Naive B cell (primary cell): Measurements from ENCODE around the gene RALGPS2. TPM values are rescaled to one million over a fixed set of nuclear protein-coding genes. Genes with fewer than 3 reads are reported as not detected.

Experiments used
- ATAC-seq, 2 donors: fragments of 150-1000 bp; cut with Tn5 transposase; 2 replicates each; pipeline ENCODE4 v1.10.0; 2021; ENCODE audit warnings: low read depth in 2 of 2, mild to moderate bottlenecking in 2 of 2, moderate library complexity in 2 of 2
- DNase-seq: peaks from one replicate; pipeline ENCODE4 v3.0.0; 2022
- H3K27ac Mint-ChIP-seq, 6 donors: one replicate each; pipeline ENCODE4 v1.8.0; 2020 to 2022; ENCODE audit warnings: mild to moderate bottlenecking in 6 of 6, mixed read lengths in 6 of 6, moderate library complexity in 5 of 6, inconsistent platforms in 2 of 6
- H3K27me3 Mint-ChIP-seq, 3 donors: one replicate each; pipeline ENCODE4 v1.8.0; 2021 to 2022; ENCODE audit warnings: mixed read lengths in 3 of 3, mild to moderate bottlenecking in 1 of 3
- H3K36me3 Mint-ChIP-seq, 2 donors: one replicate each; pipeline ENCODE4 v1.8.0; 2020 to 2022; ENCODE audit warnings: mixed read lengths in 2 of 2, inconsistent platforms in 1 of 2, mild to moderate bottlenecking in 1 of 2
- H3K4me1 Mint-ChIP-seq, 3 donors: one replicate each; pipeline ENCODE4 v1.8.0; 2020 to 2022; ENCODE audit warnings: mixed read lengths in 3 of 3, inconsistent platforms in 1 of 3, mild to moderate bottlenecking in 1 of 3, moderate library complexity in 1 of 3
- H3K4me3 Mint-ChIP-seq, 8 donors: one replicate each; pipeline ENCODE4 v1.8.0; 2020 to 2022; ENCODE audit warnings: mild to moderate bottlenecking in 8 of 8, mixed read lengths in 8 of 8, moderate library complexity in 8 of 8, inconsistent platforms in 2 of 8
- H3K9me3 Mint-ChIP-seq, 7 donors: one replicate each; pipeline ENCODE4 v1.8.0; 2020 to 2022; ENCODE audit warnings: mixed read lengths in 7 of 7, mild to moderate bottlenecking in 5 of 7, inconsistent platforms in 2 of 7, moderate library complexity in 1 of 7
- polyA plus RNA-seq, 6 donors: library from polyadenylated mRNA; unstranded; fragments of 300-500 nt; fragmentation: Illumina TruSeq; gene quantifications; one replicate each; pipeline ENCODE4 v1.2.3, GENCODE V29; 2021; ENCODE audit warnings: low read depth in 6 of 6

RALGPS2 gene
- polyA plus RNA-seq, 6 donors from 2014 or later: 90.9 to 349 (median 298) TPM

DNA sequence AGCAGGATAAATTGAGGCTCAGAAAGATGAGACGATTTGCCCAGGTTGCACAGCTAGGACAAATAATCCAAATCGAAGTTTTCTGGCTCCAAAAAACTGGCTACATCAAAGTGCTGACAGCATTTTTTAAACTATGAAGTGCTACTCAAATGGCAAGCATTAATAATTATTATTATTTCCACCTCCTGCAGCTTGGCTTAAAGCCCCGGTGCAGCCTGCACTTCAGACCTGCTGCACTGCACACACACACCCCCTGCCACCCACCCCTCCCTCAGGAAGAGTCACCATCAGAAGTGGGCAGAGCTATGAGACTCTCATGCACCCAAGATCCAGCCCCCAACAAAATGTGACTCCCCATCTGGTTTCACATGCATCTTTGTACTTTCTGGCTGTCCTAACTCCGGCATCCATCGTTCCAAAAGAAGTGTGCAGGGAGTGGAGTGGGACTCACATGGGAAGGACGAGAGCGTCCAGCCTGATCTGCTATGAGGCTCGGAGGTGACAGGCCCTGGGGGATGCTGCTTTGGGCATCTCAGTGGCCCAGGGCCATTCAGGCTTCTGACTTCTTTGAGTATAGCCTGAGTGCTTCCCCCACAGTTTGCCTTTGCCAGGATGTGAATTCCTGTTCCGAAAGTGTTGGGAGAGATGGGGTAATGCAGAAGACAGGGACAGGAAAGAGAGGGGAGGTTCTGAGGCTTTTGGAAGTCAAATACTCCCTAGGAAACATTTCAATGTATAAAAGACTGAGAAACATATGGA lies 235.6 kb downstream of the RALGPS2 start:
- no peak overlapping the region for H3K27ac Mint-ChIP-seq

GRCh38 chr1:178961331-178961730 lies 236.3 kb downstream of the RALGPS2 start:
- Mint-ChIP-seq H3K27ac (no peak overlapping the region), H3K36me3 (no peaks in the 10 kb centered on the region), H3K27me3 (peaks cover 0 to 8% (median 0%) of the 10 kb centered on the region in 3 donors), H3K9me3 (peaks cover 0 to 7% (median 0%) of the 10 kb centered on the region in 7 donors), H3K4me1 (peaks cover 0 to 9% (median 0%) of the 10 kb centered on the region in 3 donors), H3K4me3 (no peak overlapping the region)
- ATAC-seq (no peak), DNase-seq (no peak)

More for the DNA sequence above, 235.6 kb downstream of the RALGPS2 start:
- Mint-ChIP-seq H3K9me3 (peaks cover 0 to 7% (median 0%) of the 10 kb centered on the region in 7 donors), H3K27me3 (peaks cover 3 to 7% (median 6%) of the 10 kb centered on the region in 3 donors), H3K36me3 (no peaks in the 10 kb centered on the region), H3K4me3 (peak overlapping the region in 1 of 8 donors; percentile 70), H3K4me1 (peaks cover 0 to 5% (median 0%) of the 10 kb centered on the region in 3 donors)
- DNase-seq (no peak), ATAC-seq (no peak)

DNA sequence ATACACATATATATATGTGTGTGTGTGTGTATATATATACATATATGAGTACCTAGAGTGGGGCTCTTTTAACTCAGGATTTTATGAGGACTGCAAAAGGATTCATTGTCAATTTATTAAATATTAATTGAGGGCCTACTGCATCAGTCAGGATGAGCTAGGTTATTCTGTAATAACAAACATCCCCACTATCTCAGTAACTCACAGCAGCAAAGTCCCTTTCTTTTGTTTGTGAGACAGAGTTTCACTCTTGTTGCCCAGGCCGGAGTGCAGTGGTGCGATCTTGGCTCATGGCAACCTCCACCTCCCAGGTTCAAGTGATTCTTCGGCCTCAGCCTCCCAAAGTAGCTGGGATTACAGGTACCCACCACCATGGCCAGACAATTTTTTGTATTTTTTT lies 236.8 kb downstream of the RALGPS2 start:
- Mint-ChIP-seq H3K9me3 (peaks cover 0 to 7% (median 0%) of the 10 kb centered on the region in 7 donors), H3K27me3 (peaks cover 0 to 8% (median 0%) of the 10 kb centered on the region in 3 donors), H3K27ac (no peak overlapping the region), H3K36me3 (no peaks in the 10 kb centered on the region), H3K4me1 (peaks cover 0 to 11% (median 0%) of the 10 kb centered on the region in 3 donors), H3K4me3 (no peak overlapping the region)
- DNase-seq (no peak), ATAC-seq (no peak)

- no peak for DNase-seq
- ATAC-seq: no peak
These were observed 238.0 kb downstream of the RALGPS2 start for GRCh38 chr1:178962853-178963711.

GRCh38 chr1:178964469-178965330 lies 239.7 kb downstream of the RALGPS2 start:
- no peak overlapping the region for H3K4me3 Mint-ChIP-seq
- DNase-seq: no peak
- H3K4me1 Mint-ChIP-seq: peaks cover 0 to 10% (median 0%) of the 10 kb centered on the region in 3 donors
- peaks cover 0 to 6% (median 0%) of the 10 kb centered on the region in 7 donors for H3K9me3 Mint-ChIP-seq
- H3K27ac Mint-ChIP-seq: peak overlapping the region in 1 of 6 donors; percentile 77
- peaks cover 12 to 16% (median 13%) of the 10 kb centered on the region in 3 donors for H3K27me3 Mint-ChIP-seq
- H3K36me3 Mint-ChIP-seq: peaks cover 0 to 12% of the 10 kb centered on the region in 2 donors
- ATAC-seq: no peak

More at GRCh38 chr1:178962853-178963711, 238.0 kb downstream of the RALGPS2 start:
- Mint-ChIP-seq H3K9me3 (peaks cover 0 to 8% (median 0%) of the 10 kb centered on the region in 7 donors), H3K27me3 (peaks cover under 1 to 8% (median 7%) of the 10 kb centered on the region in 3 donors), H3K4me1 (peaks cover 0 to 11% (median 0%) of the 10 kb centered on the region in 3 donors), H3K36me3 (no peaks in the 10 kb centered on the region), H3K4me3 (no peak overlapping the region), H3K27ac (peak overlapping the region in 1 of 6 donors; percentile 93)

DNA sequence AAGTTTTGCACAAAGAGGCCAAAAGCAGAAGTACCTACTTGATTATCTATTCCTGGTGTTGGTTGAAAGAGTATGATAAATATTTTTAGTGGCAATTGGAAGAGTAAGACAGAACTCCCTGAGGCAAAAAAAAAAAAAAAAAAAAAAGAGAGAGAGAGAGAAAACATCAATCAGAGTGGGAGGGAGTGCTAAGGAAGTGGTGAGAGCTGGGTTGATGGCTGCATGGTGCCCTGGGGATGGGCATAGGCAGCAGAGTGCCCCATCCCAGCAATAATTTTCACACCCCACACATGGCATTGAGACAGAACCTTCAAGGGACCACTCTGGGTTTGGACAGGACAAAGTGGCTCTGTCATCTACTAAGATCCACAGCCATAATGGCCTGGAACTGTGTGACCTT lies 241.3 kb downstream of the RALGPS2 start:
- Mint-ChIP-seq H3K27me3 (peaks cover 13 to 18% (median 13%) of the 10 kb centered on the region in 3 donors), H3K9me3 (peaks cover 0 to 5% (median 0%) of the 10 kb centered on the region in 7 donors), H3K4me1 (peaks cover 0 to 6% (median 0%) of the 10 kb centered on the region in 3 donors), H3K4me3 (no peak overlapping the region), H3K27ac (no peak overlapping the region), H3K36me3 (peaks cover 0 to 12% of the 10 kb centered on the region in 2 donors)
- DNase-seq (no peak), ATAC-seq (no peak)

- peaks cover 13 to 28% (median 28%) of the 10 kb centered on the region in 3 donors for H3K27me3 Mint-ChIP-seq
- peaks cover 0 to 4% (median 0%) of the 10 kb centered on the region in 7 donors for H3K9me3 Mint-ChIP-seq
- ATAC-seq (no peak), DNase-seq (no peak)
- H3K27ac Mint-ChIP-seq: no peak overlapping the region
- H3K36me3 Mint-ChIP-seq: peaks cover 0 to 12% of the 10 kb centered on the region in 2 donors
- H3K4me3 Mint-ChIP-seq: no peak overlapping the region
- H3K4me1 Mint-ChIP-seq: peaks cover 0 to 6% (median 0%) of the 10 kb centered on the region in 3 donors
These were observed 244.4 kb downstream of the RALGPS2 start for GRCh38 chr1:178969226-178969987.

- Mint-ChIP-seq H3K27ac (peak overlapping the region in 1 of 6 donors; percentile 79), H3K4me1 (peaks cover 0 to 6% (median 0%) of the 10 kb centered on the region in 3 donors), H3K27me3 (peaks cover 13 to 36% (median 28%) of the 10 kb centered on the region in 3 donors), H3K4me3 (no peak overlapping the region), H3K36me3 (peaks cover 0 to 12% of the 10 kb centered on the region in 2 donors), H3K9me3 (peaks cover 0 to 7% (median 3%) of the 10 kb centered on the region in 7 donors)
- no peak for ATAC-seq
- no peak for DNase-seq
These were observed 245.1 kb downstream of the RALGPS2 start for GRCh38 chr1:178970184-178970583.

Other genes with a start within 250 kb of the RALGPS2 start
- 10 to 100 TPM in 5 of 6 donors, 1 to 10 TPM in 1; 2.7 to 50.3 (median 21.3) TPM for gene CLEC20A, start 228.3 kb upstream of the RALGPS2 start, polyA plus RNA-seq
- under 1 TPM; 0.14 to 0.67 (median 0.17) TPM for gene TEX35, start 212.1 kb upstream of the RALGPS2 start, polyA plus RNA-seq
- gene ANGPTL1, start 145.8 kb downstream of the RALGPS2 start, polyA plus RNA-seq: 1 to 10 TPM in 2 of 6 donors, under 1 TPM in 3, not detected in 1; 0.38 to 1.4 (median 0.89) TPM